Adipose tissue (tissue), 3 donors: Measurements from ENCODE around the gene TMOD3. TPM values are rescaled to one million over a fixed set of nuclear protein-coding genes. Genes with fewer than 3 reads are reported as not detected.

ENCODE experiments used
- H3K27ac ChIP-seq: one replicate; pipeline ENCODE4 v1.5.1; 2013; ENCODE audit warnings: low read depth, low read length
- WGBS, 3 donors: extraction: QIAGEN DNeasy Blood & Tissue Kit; methylation state at CpG; one replicate each; pipeline ENCODE4 v1.1.7; 2013; 5-methylcytosine and 5-hydroxymethylcytosine counted together
- polyA plus RNA-seq, 3 donors: library from polyadenylated mRNA; stranded (reverse); fragments of 200-250 nt; gene quantifications; one replicate each; pipeline ENCODE4 v1.2.3, GENCODE V29; 2013
- donor health status: healthy with polysubstance abuse.
- donor health status: Bipolar disorder and iron deficiency.
- donor health status: healthy.

Gene TMOD3
- polyA plus RNA-seq, 3 donors, result 5.4 to 14.6 (median 7.5) TPM

DNA sequence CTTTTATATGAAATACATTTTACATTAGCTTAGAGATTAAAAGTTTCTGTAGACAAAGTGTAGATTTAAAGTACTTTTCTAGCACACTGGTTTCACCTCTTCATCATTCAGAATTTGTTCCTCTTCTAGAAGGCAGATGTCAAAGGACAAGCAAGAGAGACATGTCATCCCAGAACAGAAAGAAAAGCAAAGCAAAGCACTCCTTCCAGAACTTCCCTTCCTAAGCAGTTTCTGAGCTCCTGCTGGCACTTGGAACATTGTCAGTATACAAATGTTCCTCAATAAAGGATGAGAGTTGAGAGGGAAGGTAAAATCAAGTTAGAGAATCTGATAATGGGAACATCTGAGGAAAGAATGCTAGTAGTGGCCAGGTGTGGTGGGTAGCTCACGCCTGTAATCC is 26.2 kb downstream of the TMOD3 start:
- no peak overlapping the region for H3K27ac ChIP-seq
- 87 to 100% (median 98%) methylated on average over 1 of the region's 1 CpG for WGBS, 3 donors

GRCh38 chr15:51856714-51857380 is 27.4 kb downstream of the TMOD3 start:
- 68 to 90% (median 86%) methylated on average over 5 of the region's 5 CpGs for WGBS, 3 donors
- H3K27ac ChIP-seq, result no peak overlapping the region

DNA sequence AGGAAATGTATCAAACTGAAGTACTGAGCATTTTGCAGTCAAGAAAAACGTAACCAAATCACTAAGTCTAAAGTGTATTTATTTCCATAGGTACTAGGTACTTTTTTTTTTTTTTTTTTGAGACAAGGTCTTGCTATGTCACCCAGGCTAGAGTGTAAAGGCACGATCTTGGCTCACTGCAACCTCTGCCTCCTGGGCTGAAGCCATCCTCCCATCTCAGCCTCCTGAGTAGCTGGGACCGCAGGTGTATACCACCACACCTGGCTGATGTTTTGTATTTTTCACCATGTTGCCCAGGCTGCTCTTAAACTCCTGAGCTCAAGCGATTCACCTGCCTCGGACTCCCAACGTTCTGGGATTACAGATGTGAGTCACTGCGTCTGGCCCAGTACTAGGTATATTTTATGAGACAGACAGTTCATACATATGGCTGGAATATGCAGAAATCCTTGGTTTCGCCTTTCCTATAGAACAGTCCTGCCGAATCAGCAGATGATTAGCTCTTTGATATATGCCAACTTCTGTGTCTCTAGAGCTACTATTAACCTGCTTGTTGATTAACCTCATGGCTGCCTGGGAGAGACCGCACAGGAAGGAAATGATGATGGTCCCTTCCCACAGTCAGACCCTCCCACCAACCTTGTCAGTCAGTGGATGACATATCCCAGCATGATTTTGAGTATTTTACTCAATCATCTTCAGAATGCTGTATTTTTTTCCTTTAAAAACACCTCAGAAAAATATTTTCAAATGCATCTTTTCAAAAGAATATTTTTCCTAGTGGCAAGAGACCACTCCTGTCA is 32.3 kb downstream of the TMOD3 start:
- 83 to 95% (median 83%) methylated on average over 10 of the region's 10 CpGs for WGBS, 3 donors
- H3K27ac ChIP-seq, result no peak overlapping the region

GRCh38 chr15:51863131-51863530 is 33.7 kb downstream of the TMOD3 start:
- 86 to 95% (median 94%) methylated on average over 2 of the region's 2 CpGs for WGBS, 3 donors
- H3K27ac ChIP-seq, result no peak overlapping the region

DNA sequence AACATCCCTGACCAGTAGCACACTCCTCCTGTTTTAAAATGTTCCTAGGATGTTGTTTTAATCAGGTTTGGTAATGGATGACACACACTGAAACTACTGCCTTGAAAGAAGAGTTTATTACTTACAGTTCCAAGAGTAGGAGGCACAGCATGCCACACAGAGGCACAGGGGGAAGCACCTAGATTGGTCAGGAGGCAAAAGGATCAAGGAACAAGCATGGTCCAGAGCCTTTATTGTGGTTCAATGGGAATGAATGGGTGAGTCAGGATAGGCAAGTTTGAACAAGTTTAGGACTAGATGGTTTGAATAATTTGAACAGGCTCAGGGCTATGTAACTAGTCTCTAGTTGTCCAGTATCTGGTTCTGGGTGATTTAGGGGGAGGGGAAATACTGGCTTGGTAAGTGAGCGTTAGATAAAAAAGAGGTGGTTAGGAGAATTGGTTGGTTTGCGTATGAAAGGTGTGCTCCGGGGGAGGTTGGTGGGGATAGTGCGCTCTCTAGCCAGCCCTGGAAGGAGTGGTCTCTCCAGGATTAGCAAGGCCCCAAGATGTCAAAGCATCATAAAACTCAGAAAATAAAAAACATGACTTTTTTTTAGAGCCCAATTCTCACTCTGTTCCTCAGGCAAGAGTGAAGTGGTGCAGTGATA is 35.1 kb downstream of the TMOD3 start:
- 97% methylated on average over 4 of the region's 4 CpGs for WGBS, 3 donors
- no peak overlapping the region for H3K27ac ChIP-seq

DNA sequence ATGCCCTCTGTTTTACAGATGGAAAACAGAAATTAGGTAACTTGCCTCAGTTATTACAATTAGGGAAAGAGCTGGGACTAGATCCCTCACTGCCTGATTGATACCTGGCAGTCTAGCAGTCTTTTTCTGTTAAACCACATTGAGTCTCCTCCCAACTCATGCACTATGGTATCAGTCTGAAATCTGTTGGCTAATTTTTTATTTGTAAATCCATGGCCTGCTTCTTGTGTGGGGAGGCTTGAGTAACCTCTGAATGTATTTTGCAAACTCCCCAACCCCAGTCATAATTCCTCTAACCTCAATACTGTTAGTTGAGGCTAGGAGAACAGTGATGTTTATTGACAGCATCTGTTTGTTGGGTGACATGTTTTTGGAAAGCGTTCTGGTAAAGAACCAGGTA is 35.9 kb downstream of the TMOD3 start:
- whole genome bisulfite sequencing, 3 donors, result 78 to 97% (median 90%) methylated on average over 1 of the region's 1 CpG
- H3K27ac ChIP-seq, result no peak overlapping the region

- no peak overlapping the region for H3K27ac ChIP-seq
- 79 to 93% (median 82%) methylated on average over 4 of the region's 4 CpGs for WGBS, 3 donors
Measured at GRCh38 chr15:51866161-51866560, 36.7 kb downstream of the TMOD3 start.

GRCh38 chr15:51866751-51867150 is 37.3 kb downstream of the TMOD3 start:
- 92 to 97% (median 97%) methylated on average over 1 of the region's 1 CpG for WGBS, 3 donors
- H3K27ac ChIP-seq, result no peak overlapping the region

DNA sequence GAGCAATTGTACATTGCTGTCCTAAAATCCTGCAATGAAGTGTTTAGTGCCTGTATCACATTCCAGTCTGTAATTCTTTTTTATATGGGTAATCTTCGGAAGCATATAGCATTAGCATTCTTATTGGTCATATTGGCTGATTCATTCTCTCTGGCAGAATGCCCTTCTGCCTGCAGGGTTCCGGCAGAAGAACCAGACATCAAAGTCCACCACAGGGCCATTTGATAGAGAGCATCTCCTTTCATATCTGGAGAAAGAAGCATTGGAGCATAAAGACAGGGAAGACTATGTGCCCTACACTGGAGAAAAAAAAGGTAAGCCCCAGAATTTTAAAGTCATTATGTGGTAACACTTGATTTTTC is 39.6 kb downstream of the TMOD3 start:
- 49 to 75% (median 50%) methylated on average over 2 of the region's 2 CpGs for WGBS, 3 donors
- no peak overlapping the region for H3K27ac ChIP-seq

DNA sequence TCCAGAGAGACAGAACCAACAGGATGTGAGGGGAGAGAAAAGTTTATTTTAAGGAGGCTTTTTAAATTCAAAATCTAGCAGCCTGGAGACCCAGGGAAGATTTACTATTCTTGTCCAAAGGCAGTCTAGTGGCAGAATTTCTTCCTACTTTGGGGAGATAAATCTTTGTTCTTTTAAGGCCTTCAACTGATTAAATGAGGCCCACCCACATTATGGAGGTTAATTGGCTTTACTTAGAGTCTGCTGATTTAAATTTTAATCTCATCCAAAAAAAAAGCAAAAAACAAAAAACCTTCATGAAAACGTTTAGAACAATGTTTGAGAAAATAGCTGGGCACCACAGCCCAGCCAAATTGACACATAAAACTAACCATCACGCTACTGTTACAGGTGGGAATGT is 41.3 kb downstream of the TMOD3 start:
- WGBS, 3 donors, result 74 to 87% (median 86%) methylated on average over 2 of the region's 2 CpGs
- H3K27ac ChIP-seq, result no peak overlapping the region

- WGBS, 3 donors, result 57 to 72% (median 60%) methylated on average over 8 of the region's 8 CpGs
- H3K27ac ChIP-seq, result peak overlapping the region; percentile 29
Measured at GRCh38 chr15:51874751-51875644, 45.5 kb downstream of the TMOD3 start.

DNA sequence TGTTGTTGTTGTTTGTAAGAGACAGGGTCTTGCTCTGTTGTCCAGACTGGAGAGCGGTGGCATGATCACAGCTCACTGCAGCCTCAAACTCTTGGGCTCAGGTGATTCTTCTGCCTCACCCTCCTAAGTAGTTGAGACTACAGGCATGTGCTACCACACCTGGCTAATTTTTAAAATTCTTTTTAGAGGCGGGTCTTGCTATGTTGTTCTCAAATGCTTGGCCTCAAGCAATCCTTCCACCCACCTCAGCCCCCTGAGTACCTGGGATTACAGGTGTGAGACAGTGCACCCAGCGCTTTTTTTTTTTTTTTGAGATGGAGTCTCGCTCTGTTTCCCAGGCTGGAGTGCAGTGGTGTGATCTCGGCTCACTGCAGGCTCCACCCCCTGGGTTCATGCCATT is 46.7 kb downstream of the TMOD3 start:
- H3K27ac ChIP-seq, result no peak overlapping the region
- WGBS, 3 donors, result 93 to 95% (median 95%) methylated on average over 5 of the region's 5 CpGs

- WGBS, 3 donors, result 9 to 19% (median 13%) methylated on average over 1 of the region's 1 CpG
- no peak overlapping the region for H3K27ac ChIP-seq
Measured at GRCh38 chr15:51878446-51879386, 49.3 kb downstream of the TMOD3 start.

- no peak overlapping the region for H3K27ac ChIP-seq
- 14 to 38% (median 38%) methylated on average over 1 of the region's 1 CpG for WGBS, 3 donors
Measured at GRCh38 chr15:51879555-51879954, 50.1 kb downstream of the TMOD3 start.

GRCh38 chr15:51883271-51883837 is 53.9 kb downstream of the TMOD3 start:
- 77 to 90% (median 86%) methylated on average over 2 of the region's 2 CpGs for WGBS, 3 donors
- no peak overlapping the region for H3K27ac ChIP-seq

DNA sequence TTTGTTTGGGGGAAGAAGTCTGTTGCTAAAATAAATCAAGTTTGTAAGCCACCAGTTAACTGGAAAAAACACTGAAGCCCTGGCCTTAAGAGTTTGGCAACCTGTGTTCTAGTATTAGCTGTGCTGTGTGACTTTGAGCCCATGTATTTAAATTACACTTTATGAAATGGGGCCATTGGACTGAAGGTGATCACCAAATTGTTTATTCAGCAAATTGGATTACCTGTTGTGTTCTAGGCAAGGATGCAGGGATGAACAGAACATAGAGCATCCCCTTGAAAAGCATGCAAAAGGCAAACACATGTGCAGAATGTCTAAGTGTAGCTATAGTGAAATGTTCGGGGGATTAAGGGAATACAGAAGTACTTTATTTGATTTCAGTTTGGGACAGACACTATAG is 54.6 kb downstream of the TMOD3 start:
- H3K27ac ChIP-seq, result no peak overlapping the region
- 82 to 96% (median 84%) methylated on average over 1 of the region's 1 CpG for WGBS, 3 donors

DNA sequence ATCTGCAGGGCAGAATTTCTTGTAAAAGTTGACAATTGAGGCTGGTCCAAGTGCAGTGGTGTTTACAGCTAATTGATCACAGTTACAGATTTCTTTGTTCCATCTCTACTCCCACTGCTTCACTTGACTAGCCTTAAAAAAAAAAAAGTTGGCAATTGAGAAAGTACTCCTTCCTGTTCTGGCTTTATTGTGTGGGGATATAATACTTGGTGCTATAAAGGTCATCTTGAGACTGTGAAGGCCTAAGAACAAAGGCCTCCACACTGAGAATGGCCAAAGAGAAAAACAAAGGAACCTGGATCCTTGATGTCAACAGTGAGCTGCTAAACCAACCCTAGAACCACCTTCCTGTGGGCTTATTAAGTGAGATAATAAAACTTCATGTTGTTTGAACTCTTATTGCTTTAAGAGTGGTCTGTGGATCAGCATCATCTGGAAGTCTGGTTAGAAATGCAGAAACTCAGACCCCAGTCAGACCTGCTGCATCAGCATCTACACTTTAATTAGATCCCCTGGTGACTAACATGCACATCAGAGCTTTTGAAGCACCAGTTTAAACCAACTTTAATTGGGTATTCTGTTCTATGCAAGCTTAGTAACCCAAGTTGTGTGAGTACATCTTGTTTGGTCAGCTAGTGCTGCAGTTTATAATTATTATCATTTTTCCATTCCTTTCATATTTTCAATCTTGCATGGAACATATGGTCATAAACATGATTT is 55.2 kb downstream of the TMOD3 start:
- H3K27ac ChIP-seq, result no peak overlapping the region
